Keratinocyte (primary cell): Measurements from ENCODE around the gene CORO2A.

ENCODE experiments used
- EZH2 ChIP-seq: IDR thresholded peaks from one replicate; pipeline ENCODE4 v1.6.1; 2012; ENCODE audit warnings: inconsistent platforms, mild to moderate bottlenecking, low read length, moderate library complexity
- TF ChIP-seq, protein P1 (sequence below), 3 experiments: IDR thresholded peaks in 1 of 3; conservative IDR thresholded peaks in 1 of 3; optimal IDR thresholded peaks in 1 of 3; 2 replicates in 2 of 3; 3 replicates in 1 of 3; pipeline versions ENCODE3 to v1.5.1; 2011; ENCODE audit warnings: low read length in 3 of 3, mild to moderate bottlenecking in 3 of 3, moderate library complexity in 2 of 3, control low read depth in 1 of 3, inconsistent platforms in 1 of 3; ENCODE audit not compliant: insufficient read depth in 2 of 3; ENCODE audit errors: extremely low read depth in 1 of 3

GRCh38 chr9:98127226-98127625 lies 65.2 kb downstream of the CORO2A start:
- no peak for TF ChIP-seq EZH2
- TF ChIP-seq, protein P1, sequence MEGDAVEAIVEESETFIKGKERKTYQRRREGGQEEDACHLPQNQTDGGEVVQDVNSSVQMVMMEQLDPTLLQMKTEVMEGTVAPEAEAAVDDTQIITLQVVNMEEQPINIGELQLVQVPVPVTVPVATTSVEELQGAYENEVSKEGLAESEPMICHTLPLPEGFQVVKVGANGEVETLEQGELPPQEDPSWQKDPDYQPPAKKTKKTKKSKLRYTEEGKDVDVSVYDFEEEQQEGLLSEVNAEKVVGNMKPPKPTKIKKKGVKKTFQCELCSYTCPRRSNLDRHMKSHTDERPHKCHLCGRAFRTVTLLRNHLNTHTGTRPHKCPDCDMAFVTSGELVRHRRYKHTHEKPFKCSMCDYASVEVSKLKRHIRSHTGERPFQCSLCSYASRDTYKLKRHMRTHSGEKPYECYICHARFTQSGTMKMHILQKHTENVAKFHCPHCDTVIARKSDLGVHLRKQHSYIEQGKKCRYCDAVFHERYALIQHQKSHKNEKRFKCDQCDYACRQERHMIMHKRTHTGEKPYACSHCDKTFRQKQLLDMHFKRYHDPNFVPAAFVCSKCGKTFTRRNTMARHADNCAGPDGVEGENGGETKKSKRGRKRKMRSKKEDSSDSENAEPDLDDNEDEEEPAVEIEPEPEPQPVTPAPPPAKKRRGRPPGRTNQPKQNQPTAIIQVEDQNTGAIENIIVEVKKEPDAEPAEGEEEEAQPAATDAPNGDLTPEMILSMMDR (optimal IDR thresholded peaks at IDR 0.05 in 1 of 3, IDR thresholded peaks at IDR 0.05 in 1 of 3, conservative IDR thresholded peaks at IDR 0.05 in 1 of 3; ENCODE audit: extremely low read depth in 1 of 3, insufficient read depth in 2 of 3, low read length in 3 of 3) = no peak
